ENCODE measurements around the gene PRKCQ. TPM values are rescaled to one million over a fixed set of nuclear protein-coding genes. Genes with fewer than 3 reads are reported as not detected.

Gene PRKCQ
- total and polyA plus RNA-seq, 4 donors: 0.13 to 3.3 (median 0.45) TPM

DNA sequence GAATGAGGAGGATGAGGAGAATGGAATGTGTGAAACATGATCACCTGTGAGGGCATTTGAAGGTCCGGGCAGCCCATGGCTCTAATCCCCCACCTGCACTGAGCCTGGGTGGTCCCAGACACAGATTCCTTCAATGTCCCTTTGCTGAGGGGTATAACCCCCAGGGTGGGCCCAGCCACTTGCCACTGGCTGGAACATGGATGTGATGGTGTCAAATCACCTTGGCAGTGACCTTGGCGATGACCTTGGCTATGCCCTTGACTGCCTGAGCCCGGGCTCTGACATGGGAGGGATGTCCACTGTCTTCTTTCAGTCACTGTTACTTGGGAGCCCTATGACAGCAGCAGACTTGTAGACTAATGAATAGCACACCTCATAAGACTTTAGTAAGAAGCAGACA is 44.0 kb downstream of the PRKCQ start:
- H3K36me3 ChIP-seq (ENCODE audit: control insufficient read depth in 4 of 4, insufficient read depth in 3 of 4, low read depth in 1 of 4, low read length in 3 of 4): no peaks in the 10 kb centered on the region
- no peak for DNase-seq (ENCODE audit: low spot score)
- H3K4me1 ChIP-seq (ENCODE audit: control insufficient read depth in 4 of 4, insufficient read depth in 4 of 4, low read length in 3 of 4): no peaks in the 10 kb centered on the region
- H3K27ac ChIP-seq (ENCODE audit: low read depth in 1 of 2, low read length in 2 of 2): no peak overlapping the region
- H3K9me3 ChIP-seq (ENCODE audit: control insufficient read depth in 4 of 4, low read length in 3 of 4): no peaks in the 10 kb centered on the region
- H3K9ac ChIP-seq (ENCODE audit: low read depth in 1 of 2, low read length in 2 of 2): no peak overlapping the region
- no peak for TF ChIP-seq CTCF (IDR thresholded peaks at IDR 0.05; ENCODE audit: low read depth, low read length, missing input control)
- no peak for TF ChIP-seq ZBTB33 (IDR thresholded peaks at IDR 0.05)
- no peak for TF ChIP-seq HNF4G (IDR thresholded peaks at IDR 0.05)
- no peak for TF ChIP-seq FOXA2 (IDR thresholded peaks at IDR 0.05)
- no peak for TF ChIP-seq MAX (IDR thresholded peaks at IDR 0.05)
- TF ChIP-seq GABPA (IDR thresholded peaks at IDR 0.05 in 1 of 2, conservative IDR thresholded peaks at IDR 0.05 in 1 of 2): no peak
- TF ChIP-seq FOXA1 (IDR thresholded peaks at IDR 0.05): no peak
- TF ChIP-seq RAD21 (IDR thresholded peaks at IDR 0.05): no peak
- no peak for TF ChIP-seq JUND (IDR thresholded peaks at IDR 0.05)
- TF ChIP-seq SP1 (IDR thresholded peaks at IDR 0.05): no peak
- no peak for TF ChIP-seq REST (IDR thresholded peaks at IDR 0.05)
- TF ChIP-seq, protein P1, sequence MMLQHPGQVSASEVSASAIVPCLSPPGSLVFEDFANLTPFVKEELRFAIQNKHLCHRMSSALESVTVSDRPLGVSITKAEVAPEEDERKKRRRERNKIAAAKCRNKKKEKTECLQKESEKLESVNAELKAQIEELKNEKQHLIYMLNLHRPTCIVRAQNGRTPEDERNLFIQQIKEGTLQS (IDR thresholded peaks at IDR 0.05): no peak
- TF ChIP-seq HNF4A (conservative IDR thresholded peaks at IDR 0.05): no peak
- no peak for TF ChIP-seq TAF1 (conservative IDR thresholded peaks at IDR 0.05)
- TF ChIP-seq NR2F2 (IDR thresholded peaks at IDR 0.05): no peak
- no peak for TF ChIP-seq EGR1 (IDR thresholded peaks at IDR 0.05; ENCODE audit: low read depth in 2 of 2)
- TF ChIP-seq YY1 (IDR thresholded peaks at IDR 0.05): no peak
- WGBS: 86% methylated on average over 3 of the region's 3 CpGs
- no peak overlapping the region for H3K4me3 ChIP-seq (ENCODE audit: low read depth in 1 of 3, low read length in 3 of 3)
- H3K27me3 ChIP-seq (ENCODE audit: control insufficient read depth in 4 of 4, insufficient read depth in 4 of 4, low read length in 3 of 4): peaks cover 0 to 2% (median 0%) of the 10 kb centered on the region in 4 donors

Data from liver (tissue), 9 donors.